Stimulated activated CD4-positive, alpha-beta T cell treated with anti-CD3 and anti-CD28 coated beads, TNF-alpha, amount 100 ng/mL, for 24 hours (primary cell): ENCODE measurements around the gene COBLL1.

Source experiments
- DNase-seq, 3 experiments: peaks; one replicate each; pipeline ENCODE4 v3.0.0-alpha.2; 2020; ENCODE audit warnings: low read depth in 3 of 3

Gene COBLL1

GRCh38 chr2:164681009-164681408 is 160.6 kb downstream of the COBLL1 start:
- no peak for DNase-seq

- DNase-seq, result no peak
Observed at GRCh38 chr2:164678631-164679149, 162.9 kb downstream of the COBLL1 start.

GRCh38 chr2:164677733-164678132 is 163.9 kb downstream of the COBLL1 start:
- no peak for DNase-seq

- no peak for DNase-seq
Observed at GRCh38 chr2:164677271-164677670, 164.4 kb downstream of the COBLL1 start.

- DNase-seq, result no peak
Observed at GRCh38 chr2:164675687-164676086, 165.9 kb downstream of the COBLL1 start.

GRCh38 chr2:164675027-164675426 is 166.6 kb downstream of the COBLL1 start:
- no peak for DNase-seq

GRCh38 chr2:164671664-164672396 is 169.8 kb downstream of the COBLL1 start:
- DNase-seq, result no peak

GRCh38 chr2:164669291-164669690 is 172.3 kb downstream of the COBLL1 start:
- no peak for DNase-seq

- no peak for DNase-seq
Observed at GRCh38 chr2:164667566-164667965, 174.1 kb downstream of the COBLL1 start.

GRCh38 chr2:164664070-164664469 is 177.6 kb downstream of the COBLL1 start:
- no peak for DNase-seq

- no peak for DNase-seq
Observed at GRCh38 chr2:164662868-164663631, 178.6 kb downstream of the COBLL1 start.

GRCh38 chr2:164662066-164662465 is 179.6 kb downstream of the COBLL1 start:
- no peak for DNase-seq

- DNase-seq, result no peak
Observed at GRCh38 chr2:164661349-164661748, 180.3 kb downstream of the COBLL1 start.

GRCh38 chr2:164657129-164657528 is 184.5 kb downstream of the COBLL1 start:
- DNase-seq, result no peak

- no peak for DNase-seq
Observed at GRCh38 chr2:164655750-164656149, 185.9 kb downstream of the COBLL1 start.

- no peak for DNase-seq
Observed at GRCh38 chr2:164655336-164655735, 186.3 kb downstream of the COBLL1 start.

GRCh38 chr2:164651361-164651760 is 190.3 kb downstream of the COBLL1 start:
- no peak for DNase-seq

GRCh38 chr2:164644036-164644700 is 197.5 kb downstream of the COBLL1 start:
- no peak for DNase-seq

GRCh38 chr2:164642946-164643555 is 198.6 kb downstream of the COBLL1 start:
- DNase-seq, result no peak

GRCh38 chr2:164642268-164642667 is 199.4 kb downstream of the COBLL1 start:
- no peak for DNase-seq
